Endodermal cell (in vitro differentiated cells): ENCODE measurements around the gene ATF7IP2. TPM values are rescaled to one million over a fixed set of nuclear protein-coding genes. Genes with fewer than 3 reads are reported as not detected.
A peak's percentile ranks its signal among the peaks of the same experiment; 100 is the strongest.

Experiments
- DNase-seq: peaks from one replicate; pipeline ENCODE4 v3.0.0-alpha.2; 2017
- H3K27ac ChIP-seq: 2 replicates; pipeline ENCODE4 v1.5.1; 2013; ENCODE audit warnings: mild to moderate bottlenecking, low read depth, low read length, moderate library complexity
- H3K27me3 ChIP-seq: 2 replicates; pipeline ENCODE4 v1.6.1; 2013; ENCODE audit warnings: mild to moderate bottlenecking, low read length, moderate library complexity; ENCODE audit not compliant: insufficient read depth, control insufficient read depth, poor library complexity, severe bottlenecking
- H3K36me3 ChIP-seq: 2 replicates; pipeline ENCODE4 v1.7.0; 2013; ENCODE audit warnings: mild to moderate bottlenecking, low read length, moderate library complexity; ENCODE audit not compliant: control insufficient read depth, insufficient read depth
- H3K4me1 ChIP-seq: one replicate; pipeline ENCODE4 v1.7.0; 2013; ENCODE audit warnings: low read length; ENCODE audit not compliant: control insufficient read depth, insufficient read depth
- H3K4me3 ChIP-seq: 2 replicates; pipeline ENCODE4 v1.5.1; 2013; ENCODE audit warnings: mild to moderate bottlenecking, low read length, moderate library complexity
- H3K9ac ChIP-seq: 2 replicates; pipeline ENCODE4 v1.6.1; 2013; ENCODE audit warnings: mild to moderate bottlenecking, low read length, moderate library complexity; ENCODE audit not compliant: poor library complexity, severe bottlenecking; ENCODE audit errors: extremely low read depth
- H3K9me3 ChIP-seq: 2 replicates; pipeline ENCODE4 v1.6.1; 2013; ENCODE audit warnings: mild to moderate bottlenecking, low read length, moderate library complexity; ENCODE audit not compliant: control insufficient read depth
- H3K27ac Mint-ChIP-seq: 2 replicates; pipeline ENCODE4 v1.8.0; 2020; ENCODE audit warnings: mixed read lengths
- H3K27me3 Mint-ChIP-seq: 2 replicates; pipeline ENCODE4 v1.8.0; 2021; ENCODE audit warnings: mild to moderate bottlenecking, mixed read lengths; ENCODE audit not compliant: insufficient read depth
- H3K36me3 Mint-ChIP-seq: 2 replicates; pipeline ENCODE4 v1.8.0; 2020; ENCODE audit warnings: low read depth, mixed read lengths
- H3K4me1 Mint-ChIP-seq: 2 replicates; pipeline ENCODE4 v1.8.0; 2020; ENCODE audit warnings: mixed read lengths
- H3K4me3 Mint-ChIP-seq: 2 replicates; pipeline ENCODE4 v1.8.0; 2020; ENCODE audit warnings: mild to moderate bottlenecking, moderate library complexity, mixed read lengths
- H3K9me3 Mint-ChIP-seq: 2 replicates; pipeline ENCODE4 v1.8.0; 2020; ENCODE audit warnings: mild to moderate bottlenecking, mixed read lengths
- WGBS, 2 experiments: methylation state at CpG; one replicate each; pipeline versions ENCODE4 v1.1.5 to v1.1.7; 2013; ENCODE audit warnings: missing lambda C conversion rate in 2 of 2, mixed read lengths in 1 of 2; ENCODE audit not compliant: insufficient coverage in 1 of 2, insufficient read length in 1 of 2; 5-methylcytosine and 5-hydroxymethylcytosine counted together
- total RNA-seq, 2 donors: library from RNA; stranded (reverse); fragmentation: NEBNext Ultra II Directional in 1 of 2; extraction: Animal tissue kit (Norgen Biotek cat#: 25700) in 1 of 2; gene quantifications; 2 replicates in 1 of 2; 3 replicates in 1 of 2; pipeline ENCODE4 v1.2.1, GENCODE V29; 2021
- TF ChIP-seq, protein P1 (sequence below): fragments of 200-600 bp; sonication (generic); conservative IDR thresholded peaks from 2 replicates; pipeline ENCODE4 v1.5.0; 2021; ENCODE audit warnings: antibody characterized with exemption, mild to moderate bottlenecking

ATF7IP2 gene
- total RNA-seq, 2 donors from 2014 or later, result 20.5 to 22.8 TPM

GRCh38 chr16:10494343-10495030 lies 108.6 kb downstream of the ATF7IP2 start:
- TF ChIP-seq, protein P1, sequence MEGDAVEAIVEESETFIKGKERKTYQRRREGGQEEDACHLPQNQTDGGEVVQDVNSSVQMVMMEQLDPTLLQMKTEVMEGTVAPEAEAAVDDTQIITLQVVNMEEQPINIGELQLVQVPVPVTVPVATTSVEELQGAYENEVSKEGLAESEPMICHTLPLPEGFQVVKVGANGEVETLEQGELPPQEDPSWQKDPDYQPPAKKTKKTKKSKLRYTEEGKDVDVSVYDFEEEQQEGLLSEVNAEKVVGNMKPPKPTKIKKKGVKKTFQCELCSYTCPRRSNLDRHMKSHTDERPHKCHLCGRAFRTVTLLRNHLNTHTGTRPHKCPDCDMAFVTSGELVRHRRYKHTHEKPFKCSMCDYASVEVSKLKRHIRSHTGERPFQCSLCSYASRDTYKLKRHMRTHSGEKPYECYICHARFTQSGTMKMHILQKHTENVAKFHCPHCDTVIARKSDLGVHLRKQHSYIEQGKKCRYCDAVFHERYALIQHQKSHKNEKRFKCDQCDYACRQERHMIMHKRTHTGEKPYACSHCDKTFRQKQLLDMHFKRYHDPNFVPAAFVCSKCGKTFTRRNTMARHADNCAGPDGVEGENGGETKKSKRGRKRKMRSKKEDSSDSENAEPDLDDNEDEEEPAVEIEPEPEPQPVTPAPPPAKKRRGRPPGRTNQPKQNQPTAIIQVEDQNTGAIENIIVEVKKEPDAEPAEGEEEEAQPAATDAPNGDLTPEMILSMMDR, result no peak
- H3K9ac ChIP-seq, result no peak overlapping the region
- no peak overlapping the region for H3K27ac Mint-ChIP-seq

DNA sequence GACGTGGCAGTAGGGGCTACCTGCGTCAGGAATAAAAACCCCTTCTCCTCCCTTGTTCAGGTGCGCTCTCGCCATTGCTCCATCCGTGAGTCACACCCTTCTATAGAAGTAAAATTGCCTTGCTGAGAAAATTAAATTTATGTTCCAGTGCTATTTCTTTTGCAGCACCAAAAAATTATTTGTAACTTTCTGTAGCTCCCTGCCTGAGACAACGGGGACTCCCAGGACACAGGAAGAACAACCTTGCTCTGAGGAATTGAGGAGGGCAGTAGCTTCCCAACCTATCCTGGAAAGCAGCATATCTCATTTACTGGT lies 109.1 kb downstream of the ATF7IP2 start:
- TF ChIP-seq, protein P1, result no peak
- 83 to 95% methylated on average over 3 to 6 of the region's 6 CpGs for WGBS, 2 experiments
- Histone ChIP-seq H3K27ac (no peak overlapping the region), H3K9me3 (no peaks in the 10 kb centered on the region), H3K9ac (no peak overlapping the region), H3K27me3 (no peaks in the 10 kb centered on the region), H3K36me3 (no peaks in the 10 kb centered on the region), H3K4me3 (no peak overlapping the region), H3K4me1 (no peaks in the 10 kb centered on the region)
- H3K27ac Mint-ChIP-seq, result no peak overlapping the region
- no peaks in the 10 kb centered on the region for H3K27me3 Mint-ChIP-seq
- DNase-seq, result no peak
- no peak overlapping the region for H3K4me3 Mint-ChIP-seq
- H3K4me1 Mint-ChIP-seq, result peaks cover 4% of the 10 kb centered on the region
- no peaks in the 10 kb centered on the region for H3K36me3 Mint-ChIP-seq
- H3K9me3 Mint-ChIP-seq, result peaks cover 21% of the 10 kb centered on the region

More at GRCh38 chr16:10494343-10495030, 108.6 kb downstream of the ATF7IP2 start:
- peaks cover 9% of the 10 kb centered on the region for H3K4me1 Mint-ChIP-seq
- no peaks in the 10 kb centered on the region for H3K36me3 ChIP-seq
- H3K4me3 Mint-ChIP-seq, result no peak overlapping the region
- no peak overlapping the region for H3K4me3 ChIP-seq
- H3K9me3 Mint-ChIP-seq, result peaks cover 21% of the 10 kb centered on the region
- no peak overlapping the region for H3K27ac ChIP-seq
- no peaks in the 10 kb centered on the region for H3K36me3 Mint-ChIP-seq
- 80 to 83% methylated on average over 1 to 5 of the region's 5 CpGs for WGBS, 2 experiments
- H3K4me1 ChIP-seq, result no peaks in the 10 kb centered on the region
- DNase-seq, result peak; percentile 69
- no peaks in the 10 kb centered on the region for H3K27me3 ChIP-seq
- H3K9me3 ChIP-seq, result no peaks in the 10 kb centered on the region
- no peaks in the 10 kb centered on the region for H3K27me3 Mint-ChIP-seq

DNA sequence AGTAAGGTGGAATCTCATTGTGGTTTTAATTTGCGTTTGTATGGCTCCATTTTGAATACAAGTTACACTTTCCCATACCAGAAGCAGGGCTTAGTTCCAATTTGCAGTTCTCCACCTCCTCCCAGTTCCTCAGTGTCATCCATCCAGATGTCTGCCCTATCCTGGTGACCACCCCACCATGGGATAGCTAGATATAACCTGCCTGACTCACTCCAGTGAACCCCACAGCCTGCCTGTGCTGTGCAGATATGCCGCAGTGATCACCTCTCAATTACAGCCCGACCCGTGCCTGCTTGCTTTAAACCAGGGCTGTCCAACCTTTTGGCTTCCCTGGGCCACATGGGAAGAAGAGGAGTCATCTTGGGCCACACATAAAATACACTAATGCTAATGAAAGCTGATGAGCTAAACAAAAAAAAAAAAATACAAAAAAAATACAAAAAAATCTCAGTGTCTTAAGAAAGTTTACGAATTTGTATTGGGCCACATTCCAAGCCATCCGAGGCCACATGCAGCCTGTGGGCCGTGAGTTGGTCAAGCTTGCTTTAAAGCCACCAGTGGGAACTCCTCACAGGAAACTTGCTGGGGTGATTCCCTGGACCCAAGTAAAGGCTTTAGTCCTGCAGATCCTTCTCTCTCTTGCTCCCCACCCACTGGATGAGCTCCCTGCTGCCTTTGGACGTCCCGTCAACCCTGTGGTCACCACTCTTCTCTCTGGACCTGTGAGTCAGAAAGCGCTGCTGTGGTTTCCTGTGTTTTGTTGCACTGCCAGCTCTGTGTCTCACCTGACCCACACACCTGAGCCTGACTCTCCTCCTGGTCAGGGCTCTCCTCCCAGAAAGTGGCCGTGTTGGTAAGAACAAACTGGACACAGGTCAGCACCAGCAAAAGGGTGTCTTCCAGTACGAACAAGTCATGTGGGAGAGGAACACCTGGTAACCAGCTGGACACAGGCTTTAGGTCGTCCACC lies 111.6 kb downstream of the ATF7IP2 start:
- Histone ChIP-seq H3K4me1 (no peaks in the 10 kb centered on the region), H3K36me3 (no peaks in the 10 kb centered on the region), H3K9me3 (peaks cover 7% of the 10 kb centered on the region), H3K9ac (no peak overlapping the region), H3K4me3 (no peak overlapping the region), H3K27ac (no peak overlapping the region), H3K27me3 (no peaks in the 10 kb centered on the region)
- WGBS, 2 experiments, result 88 to 95% methylated on average over 9 to 13 of the region's 13 CpGs
- TF ChIP-seq, protein P1, result no peak
- no peak overlapping the region for H3K4me3 Mint-ChIP-seq
- DNase-seq, result no peak
- no peaks in the 10 kb centered on the region for H3K4me1 Mint-ChIP-seq
- peaks cover 34% of the 10 kb centered on the region for H3K9me3 Mint-ChIP-seq
- H3K27me3 Mint-ChIP-seq, result no peaks in the 10 kb centered on the region
- peaks cover 5% of the 10 kb centered on the region for H3K36me3 Mint-ChIP-seq
- H3K27ac Mint-ChIP-seq, result peak overlapping the region; percentile 11
